Measurements from ENCODE around the gene TBC1D12. TPM values are rescaled to one million over a fixed set of nuclear protein-coding genes. Genes with fewer than 3 reads are reported as not detected.

TBC1D12 gene
- total RNA-seq, 1 experiment from 2014 or later, result 3.9 TPM

DNA sequence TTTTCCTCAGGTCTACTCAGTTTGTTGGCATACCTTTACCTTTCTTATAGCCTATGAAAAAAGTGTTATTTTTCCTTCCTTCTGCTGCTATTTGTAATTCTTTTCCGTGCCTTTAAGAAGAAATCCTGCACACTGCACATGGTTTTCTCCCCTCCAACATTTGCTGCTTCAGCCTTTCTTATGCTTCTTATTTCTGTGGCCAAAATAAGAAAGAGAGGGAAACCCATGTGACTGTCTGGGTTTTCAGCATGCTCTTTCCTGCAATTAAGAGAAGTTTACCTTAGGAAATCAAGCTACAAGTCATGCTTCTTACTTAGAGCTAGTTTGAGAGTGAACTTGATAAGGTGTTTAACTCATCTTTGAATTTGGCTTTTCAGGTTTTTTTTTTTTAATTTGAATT, 11.0 kb downstream of the TBC1D12 start:
- no peaks in the 10 kb centered on the region for H4K20me1 ChIP-seq (ENCODE audit: insufficient read depth)
- H3K4me1 ChIP-seq (replicated peaks; ENCODE audit: insufficient read depth), result no peaks in the 10 kb centered on the region
- H3K27ac ChIP-seq, result no peak overlapping the region
- H3K4me2 ChIP-seq, result no peak overlapping the region
- H3F3A ChIP-seq (ENCODE audit: insufficient read depth, low read depth), result no peaks in the 10 kb centered on the region
- no peaks in the 10 kb centered on the region for H3K27me3 ChIP-seq (ENCODE audit: insufficient read depth, low read depth)
- no peaks in the 10 kb centered on the region for H3K36me3 ChIP-seq (ENCODE audit: low read depth)
- H3K79me2 ChIP-seq (ENCODE audit: low read depth), result no peaks in the 10 kb centered on the region
- no peak for DNase-seq
- ChIA-PET POLR2A (ENCODE audit: unreplicated experiment) (interaction anchor here (0.7 kb wide), 1 partner anchor 67 kb away, joined by 3 read pairs; no protein-coding TSS in a partner anchor), CTCF (no interaction called here)
- H3K4me3 ChIP-seq, result no peak overlapping the region
- no peak overlapping the region for H2AFZ ChIP-seq
- intact Hi-C loops (cut with micrococcal nuclease; ENCODE audit: unreplicated experiment), result no loop called here
- TF ChIP-seq, protein P1, sequence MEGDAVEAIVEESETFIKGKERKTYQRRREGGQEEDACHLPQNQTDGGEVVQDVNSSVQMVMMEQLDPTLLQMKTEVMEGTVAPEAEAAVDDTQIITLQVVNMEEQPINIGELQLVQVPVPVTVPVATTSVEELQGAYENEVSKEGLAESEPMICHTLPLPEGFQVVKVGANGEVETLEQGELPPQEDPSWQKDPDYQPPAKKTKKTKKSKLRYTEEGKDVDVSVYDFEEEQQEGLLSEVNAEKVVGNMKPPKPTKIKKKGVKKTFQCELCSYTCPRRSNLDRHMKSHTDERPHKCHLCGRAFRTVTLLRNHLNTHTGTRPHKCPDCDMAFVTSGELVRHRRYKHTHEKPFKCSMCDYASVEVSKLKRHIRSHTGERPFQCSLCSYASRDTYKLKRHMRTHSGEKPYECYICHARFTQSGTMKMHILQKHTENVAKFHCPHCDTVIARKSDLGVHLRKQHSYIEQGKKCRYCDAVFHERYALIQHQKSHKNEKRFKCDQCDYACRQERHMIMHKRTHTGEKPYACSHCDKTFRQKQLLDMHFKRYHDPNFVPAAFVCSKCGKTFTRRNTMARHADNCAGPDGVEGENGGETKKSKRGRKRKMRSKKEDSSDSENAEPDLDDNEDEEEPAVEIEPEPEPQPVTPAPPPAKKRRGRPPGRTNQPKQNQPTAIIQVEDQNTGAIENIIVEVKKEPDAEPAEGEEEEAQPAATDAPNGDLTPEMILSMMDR (conservative IDR thresholded peaks at IDR 0.05), result no peak
- TF ChIP-seq EZH2 (IDR thresholded peaks at IDR 0.05; ENCODE audit: low read depth), result no peak
- no TSS peak for BruUV-seq (replicated peaks)
- H3K9me3 ChIP-seq (ENCODE audit: insufficient read depth, low read depth), result no peaks in the 10 kb centered on the region
- no peaks in the 10 kb centered on the region for H3K9me2 ChIP-seq (ENCODE audit: insufficient read depth)

DNA sequence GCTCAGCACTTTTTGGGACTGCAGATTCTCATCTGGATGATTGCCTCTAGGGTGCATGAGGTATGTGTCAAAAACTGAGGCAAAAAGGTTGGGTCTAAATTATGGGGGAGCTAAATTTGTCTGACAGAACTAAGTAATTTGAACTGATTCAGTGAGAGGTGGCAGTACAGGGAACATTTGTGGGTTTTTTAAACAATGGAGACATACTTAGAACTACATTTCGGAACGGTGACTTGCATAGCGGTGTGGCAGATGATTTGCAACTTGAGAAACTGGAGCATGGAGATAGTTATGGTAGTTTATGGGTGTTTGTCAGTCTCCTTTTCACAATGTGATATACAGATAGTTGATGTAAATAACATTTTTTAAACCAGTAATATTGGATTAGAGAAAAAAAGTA, 14.6 kb downstream of the TBC1D12 start:
- no peaks in the 10 kb centered on the region for H3K27me3 ChIP-seq (ENCODE audit: insufficient read depth, low read depth)
- no peaks in the 10 kb centered on the region for H4K20me1 ChIP-seq (ENCODE audit: insufficient read depth)
- no peaks in the 10 kb centered on the region for H3K9me3 ChIP-seq (ENCODE audit: insufficient read depth, low read depth)
- H3K79me2 ChIP-seq (ENCODE audit: low read depth), result no peaks in the 10 kb centered on the region
- no TSS peak for BruUV-seq (replicated peaks)
- no peaks in the 10 kb centered on the region for H3K36me3 ChIP-seq (ENCODE audit: low read depth)
- no peak overlapping the region for H2AFZ ChIP-seq
- TF ChIP-seq, protein P1 (conservative IDR thresholded peaks at IDR 0.05), result no peak
- no peak for TF ChIP-seq EZH2 (IDR thresholded peaks at IDR 0.05; ENCODE audit: low read depth)
- no peak overlapping the region for H3K4me3 ChIP-seq
- no peaks in the 10 kb centered on the region for H3F3A ChIP-seq (ENCODE audit: insufficient read depth, low read depth)
- H3K27ac ChIP-seq, result no peak overlapping the region
- ChIA-PET CTCF (no interaction called here), POLR2A (ENCODE audit: unreplicated experiment) (no interaction called here)
- no peak overlapping the region for H3K4me2 ChIP-seq
- intact Hi-C loops (cut with micrococcal nuclease; ENCODE audit: unreplicated experiment), result no loop called here
- no peaks in the 10 kb centered on the region for H3K4me1 ChIP-seq (replicated peaks; ENCODE audit: insufficient read depth)
- H3K9me2 ChIP-seq (ENCODE audit: insufficient read depth), result no peaks in the 10 kb centered on the region
- no peak for DNase-seq

DNA sequence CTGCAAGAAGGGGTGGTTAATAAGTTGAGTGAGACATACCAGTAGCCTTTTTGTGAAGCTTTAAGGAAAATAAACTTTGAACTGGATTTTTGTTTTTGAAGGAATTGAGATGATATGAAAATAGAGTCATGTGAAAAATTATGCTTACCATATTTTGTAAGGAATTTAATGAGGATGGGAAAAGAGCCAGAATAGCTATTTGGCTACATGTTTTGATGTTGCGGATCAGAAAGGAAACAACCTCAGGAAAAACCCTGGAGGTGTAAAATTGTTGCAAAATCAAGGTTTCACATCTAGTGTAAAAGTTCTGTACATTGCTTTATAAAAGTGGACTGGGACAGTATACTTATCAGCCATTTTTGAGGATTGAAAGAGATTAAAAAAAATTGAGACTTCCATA, 15.0 kb downstream of the TBC1D12 start:
- no peaks in the 10 kb centered on the region for H3K9me3 ChIP-seq (ENCODE audit: insufficient read depth, low read depth)
- no peak for TF ChIP-seq EZH2 (IDR thresholded peaks at IDR 0.05; ENCODE audit: low read depth)
- TF ChIP-seq, protein P1 (conservative IDR thresholded peaks at IDR 0.05), result no peak
- H3K36me3 ChIP-seq (ENCODE audit: low read depth), result no peaks in the 10 kb centered on the region
- H3K4me1 ChIP-seq (replicated peaks; ENCODE audit: insufficient read depth), result no peaks in the 10 kb centered on the region
- H3K27me3 ChIP-seq (ENCODE audit: insufficient read depth, low read depth), result no peaks in the 10 kb centered on the region
- no peak overlapping the region for H2AFZ ChIP-seq
- POLR2A ChIA-PET (ENCODE audit: unreplicated experiment), result no interaction called here
- no peak overlapping the region for H3K4me3 ChIP-seq
- H3K79me2 ChIP-seq (ENCODE audit: low read depth), result no peaks in the 10 kb centered on the region
- no TSS peak for BruUV-seq (replicated peaks)
- intact Hi-C loops (cut with micrococcal nuclease; ENCODE audit: unreplicated experiment), result no loop called here
- no peak overlapping the region for H3K27ac ChIP-seq
- no peaks in the 10 kb centered on the region for H3K9me2 ChIP-seq (ENCODE audit: insufficient read depth)
- CTCF ChIA-PET, result no interaction called here
- no peak overlapping the region for H3K4me2 ChIP-seq
- H3F3A ChIP-seq (ENCODE audit: insufficient read depth, low read depth), result no peaks in the 10 kb centered on the region
- no peak for DNase-seq
- no peaks in the 10 kb centered on the region for H4K20me1 ChIP-seq (ENCODE audit: insufficient read depth)

All from PC-9 (cell line).